GM12874 (cell line): Measurements from ENCODE around the gene SYPL2.

Source experiments
- TF ChIP-seq, protein P1 (sequence below): IDR thresholded peaks from 2 replicates; pipeline ENCODE4 v1.5.1; 2011; ENCODE audit warnings: low read depth, mild to moderate bottlenecking, control low read depth, low read length, moderate library complexity; ENCODE audit not compliant: insufficient read depth

The SYPL2 gene

DNA sequence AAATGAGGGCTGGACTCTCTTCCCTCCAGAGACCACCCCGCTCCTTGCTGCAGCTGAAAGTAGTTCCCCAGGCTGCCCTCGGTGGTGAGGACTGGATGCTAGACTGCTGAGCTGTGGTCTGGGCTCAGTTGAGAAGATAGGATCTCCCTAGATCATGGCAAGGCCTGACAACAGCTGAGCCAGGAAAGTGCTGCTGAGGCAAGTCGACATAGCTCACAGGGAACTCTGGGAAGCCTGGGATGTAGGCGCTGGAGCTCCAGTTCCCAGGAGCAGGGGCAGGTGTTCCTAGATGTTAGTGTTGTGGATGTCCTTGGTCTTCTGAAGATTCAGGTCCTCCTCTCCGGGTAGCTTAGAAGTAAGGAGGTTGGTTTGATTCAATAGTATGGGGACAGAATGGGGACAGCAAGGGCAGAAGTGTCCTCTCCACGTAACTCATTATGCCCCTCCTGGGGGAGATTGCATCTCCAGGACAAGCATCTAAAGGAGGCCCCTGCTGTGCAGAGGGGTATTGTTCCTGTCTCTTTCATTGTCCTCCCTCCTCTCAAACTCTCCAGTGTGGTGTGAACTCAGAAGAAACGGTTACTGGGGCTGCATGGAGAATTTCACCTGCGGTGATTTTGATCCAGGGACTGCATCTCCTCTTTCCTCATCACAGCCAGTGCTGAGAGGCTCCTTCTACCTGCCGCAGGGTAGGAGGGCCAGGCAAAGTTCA, 31.3 kb downstream of the SYPL2 start:
- TF ChIP-seq, protein P1, sequence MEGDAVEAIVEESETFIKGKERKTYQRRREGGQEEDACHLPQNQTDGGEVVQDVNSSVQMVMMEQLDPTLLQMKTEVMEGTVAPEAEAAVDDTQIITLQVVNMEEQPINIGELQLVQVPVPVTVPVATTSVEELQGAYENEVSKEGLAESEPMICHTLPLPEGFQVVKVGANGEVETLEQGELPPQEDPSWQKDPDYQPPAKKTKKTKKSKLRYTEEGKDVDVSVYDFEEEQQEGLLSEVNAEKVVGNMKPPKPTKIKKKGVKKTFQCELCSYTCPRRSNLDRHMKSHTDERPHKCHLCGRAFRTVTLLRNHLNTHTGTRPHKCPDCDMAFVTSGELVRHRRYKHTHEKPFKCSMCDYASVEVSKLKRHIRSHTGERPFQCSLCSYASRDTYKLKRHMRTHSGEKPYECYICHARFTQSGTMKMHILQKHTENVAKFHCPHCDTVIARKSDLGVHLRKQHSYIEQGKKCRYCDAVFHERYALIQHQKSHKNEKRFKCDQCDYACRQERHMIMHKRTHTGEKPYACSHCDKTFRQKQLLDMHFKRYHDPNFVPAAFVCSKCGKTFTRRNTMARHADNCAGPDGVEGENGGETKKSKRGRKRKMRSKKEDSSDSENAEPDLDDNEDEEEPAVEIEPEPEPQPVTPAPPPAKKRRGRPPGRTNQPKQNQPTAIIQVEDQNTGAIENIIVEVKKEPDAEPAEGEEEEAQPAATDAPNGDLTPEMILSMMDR = no peak

DNA sequence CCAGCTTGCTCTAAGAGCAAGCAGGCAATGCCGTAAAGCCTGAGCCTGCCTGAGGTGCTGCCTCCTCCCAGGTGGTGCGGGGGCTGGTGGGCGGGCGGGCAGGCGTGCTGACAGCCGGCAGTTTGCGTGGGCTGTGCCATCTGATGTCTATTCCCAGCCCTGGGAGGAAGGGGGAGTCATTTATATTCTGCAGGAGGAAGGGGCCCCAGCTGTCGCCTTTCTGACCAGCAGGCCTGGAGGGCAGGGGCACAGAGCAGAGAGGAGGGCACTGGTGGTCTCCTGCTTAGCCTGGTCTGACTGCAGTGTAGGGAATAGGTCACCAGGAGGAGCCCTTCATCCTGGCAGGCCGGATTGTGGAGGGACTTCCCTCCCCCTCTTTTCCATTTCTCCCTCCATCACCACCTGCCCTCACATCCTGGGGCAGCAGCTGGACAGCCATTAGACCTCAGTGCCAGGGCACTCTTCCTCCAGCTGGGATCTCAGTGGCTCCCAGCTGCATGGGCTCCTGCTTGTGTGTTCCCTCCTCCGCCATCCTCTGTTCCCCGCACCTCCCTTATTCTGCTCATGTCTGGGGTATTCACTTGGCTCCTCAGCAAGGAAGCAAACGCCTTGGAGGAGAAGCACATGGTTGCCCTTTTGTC, 31.9 kb downstream of the SYPL2 start:
- TF ChIP-seq, protein P1 = peak; percentile 56

DNA sequence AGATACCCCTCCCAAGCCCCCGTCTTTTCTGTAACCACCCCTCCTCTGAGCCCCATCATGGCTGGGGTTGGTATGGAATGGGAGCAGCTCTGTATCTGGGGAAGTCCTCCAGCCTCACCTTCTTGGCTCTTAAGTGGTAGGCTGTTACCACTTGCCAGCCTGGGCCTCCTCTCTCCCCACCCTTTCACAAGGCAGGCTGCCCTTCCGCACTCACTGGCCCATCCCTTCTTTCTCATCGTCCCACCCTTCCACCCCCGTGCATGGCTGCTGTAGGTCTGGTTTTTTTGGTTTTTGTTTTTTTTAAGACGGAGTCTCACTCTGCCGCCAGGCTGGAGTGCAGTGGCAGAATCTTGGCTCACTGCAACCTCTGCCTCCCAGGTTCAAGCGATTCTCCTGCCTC, 32.7 kb downstream of the SYPL2 start:
- TF ChIP-seq, protein P1 = no peak

DNA sequence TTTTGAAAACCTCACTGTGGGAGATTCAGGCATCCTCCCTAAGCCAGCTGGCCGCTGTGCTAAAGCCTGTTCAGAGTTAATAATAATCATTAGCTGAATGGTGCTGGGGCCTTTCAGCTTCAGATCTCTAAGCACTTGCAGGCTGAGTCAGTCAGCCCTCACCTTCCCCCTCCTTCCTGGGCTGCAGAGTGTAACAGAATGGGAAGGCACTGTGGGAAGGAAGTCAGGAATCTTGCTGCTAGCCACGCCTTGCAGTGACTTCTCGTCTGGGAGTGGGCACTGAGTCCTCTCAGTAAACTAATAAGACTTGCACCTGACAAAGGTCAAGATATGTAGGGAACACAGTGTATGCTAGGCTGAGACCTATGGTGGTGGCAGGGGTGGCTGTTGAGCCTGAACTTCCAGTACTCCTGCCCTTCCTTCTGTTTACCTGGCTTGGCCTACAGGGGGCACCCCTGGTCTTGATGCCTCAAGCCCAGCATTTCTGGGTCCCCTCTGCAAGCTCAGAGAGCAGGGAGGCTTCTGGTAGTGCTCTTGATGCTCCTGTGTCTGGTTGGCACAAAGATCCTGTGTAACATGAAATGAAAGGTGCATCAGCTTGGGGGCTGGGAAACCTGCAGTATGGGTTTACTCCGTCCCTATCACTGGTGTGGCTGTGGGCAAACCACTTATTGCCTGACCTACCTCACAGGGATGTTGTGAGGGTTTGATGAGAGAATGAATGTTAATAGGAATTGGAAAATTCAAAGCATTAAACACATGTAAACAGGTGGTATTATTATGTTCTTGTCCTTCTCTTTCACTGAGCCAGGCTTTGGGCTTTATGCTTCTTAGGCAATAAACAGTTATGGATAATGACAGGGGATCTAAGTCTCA, 33.6 kb downstream of the SYPL2 start:
- TF ChIP-seq, protein P1 = peak; percentile 50

DNA sequence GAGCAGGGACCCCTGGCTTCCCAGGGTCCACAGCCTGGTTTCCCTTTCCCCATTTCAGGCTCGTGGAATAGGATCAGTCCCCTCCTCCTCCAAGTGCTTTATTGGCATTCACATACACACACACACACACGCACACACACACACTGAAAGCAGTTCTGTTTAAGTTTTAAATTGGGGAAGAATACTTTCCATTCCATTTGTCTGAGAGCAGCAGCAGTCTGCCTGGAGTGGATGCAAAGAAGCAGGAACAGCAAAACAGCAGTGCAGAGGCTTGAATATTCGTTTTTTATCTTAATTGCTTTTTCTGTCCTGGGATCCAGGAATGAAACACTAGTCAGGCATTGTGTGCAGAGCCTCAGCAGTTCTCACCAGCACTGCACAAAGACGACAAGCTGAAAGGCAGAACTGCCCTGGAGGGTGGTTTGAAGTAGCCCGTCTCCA, 34.6 kb downstream of the SYPL2 start:
- TF ChIP-seq, protein P1 = no peak

DNA sequence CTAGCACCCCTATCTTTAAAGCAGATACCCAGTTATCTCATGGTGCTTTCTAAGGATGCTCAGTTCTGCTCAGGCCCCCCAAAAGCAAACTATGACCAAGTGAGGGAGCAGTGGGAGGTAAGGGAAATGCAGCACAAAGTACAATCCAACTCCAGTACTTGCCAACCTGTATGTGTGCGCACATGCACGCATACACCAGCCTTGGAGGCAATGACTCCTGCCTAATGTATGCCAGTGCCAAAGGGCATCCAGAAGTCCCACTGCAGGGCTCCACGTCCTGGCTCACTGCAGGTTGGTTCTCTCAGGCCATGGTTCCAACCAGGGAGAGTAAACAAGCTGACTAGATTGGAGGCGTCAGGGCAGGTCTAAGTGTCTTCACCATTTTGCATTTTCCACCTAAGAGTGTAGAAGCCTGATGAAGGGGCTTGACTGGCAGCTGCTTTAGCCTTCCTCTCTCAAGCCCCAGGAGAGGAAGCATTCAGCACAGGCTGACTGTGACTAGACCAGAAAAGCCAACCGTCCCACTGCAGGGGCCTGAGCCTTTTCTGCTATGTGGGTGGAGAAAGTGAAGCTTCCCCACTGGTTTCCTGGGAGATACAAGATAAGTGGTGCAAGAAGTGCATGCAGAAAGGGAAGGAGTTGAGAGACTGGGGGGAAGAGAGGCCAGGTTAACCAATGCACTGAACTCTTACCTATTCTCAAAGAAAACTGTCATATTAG, 35.5 kb downstream of the SYPL2 start:
- TF ChIP-seq, protein P1 = no peak
